Measurements from ENCODE around the gene MYO6. TPM values are rescaled to one million over a fixed set of nuclear protein-coding genes. Genes with fewer than 3 reads are reported as not detected.

The MYO6 gene
- total RNA-seq, 1 donor = 15.1 TPM

- peak; percentile 34 for DNase-seq (ENCODE audit: low read depth)
- no peak for TF ChIP-seq CTCF (IDR thresholded peaks at IDR 0.05; ENCODE audit: insufficient read depth, low read depth, low read length)
- no peak overlapping the region for H3K4me3 ChIP-seq (ENCODE audit: low read depth, low read length)
These were observed 13.4 kb upstream of the MYO6 start for GRCh38 chr6:75735491-75736186.

GRCh38 chr6:75743971-75744370 lies 5.1 kb upstream of the MYO6 start:
- no peak for DNase-seq (ENCODE audit: low read depth)
- H3K4me3 ChIP-seq (ENCODE audit: low read depth, low read length) = no peak overlapping the region
- no peak for TF ChIP-seq CTCF (IDR thresholded peaks at IDR 0.05; ENCODE audit: insufficient read depth, low read depth, low read length)

DNA sequence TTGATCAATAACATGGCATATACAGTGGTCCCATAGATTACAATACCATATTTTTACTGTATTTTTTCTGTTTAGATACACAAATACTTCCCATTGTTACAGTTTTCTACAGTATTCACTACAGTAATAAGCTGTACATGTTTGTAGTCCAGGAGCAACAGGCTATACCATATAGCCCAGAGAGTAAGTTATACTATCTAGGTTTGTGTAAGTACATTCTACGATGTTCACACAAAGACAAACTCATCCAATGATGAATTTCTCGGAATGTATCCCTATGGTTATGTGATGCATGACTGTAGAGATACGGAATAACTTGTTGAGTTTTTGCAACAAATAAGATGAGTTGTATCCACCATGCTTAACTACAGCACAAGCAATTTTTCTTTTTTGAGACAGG lies 3.6 kb upstream of the MYO6 start:
- no peak overlapping the region for H3K4me3 ChIP-seq (ENCODE audit: low read depth, low read length)
- DNase-seq (ENCODE audit: low read depth) = no peak
- no peak for TF ChIP-seq CTCF (IDR thresholded peaks at IDR 0.05; ENCODE audit: insufficient read depth, low read depth, low read length)

GRCh38 chr6:75746221-75746620 lies 2.8 kb upstream of the MYO6 start:
- H3K4me3 ChIP-seq (ENCODE audit: low read depth, low read length) = no peak overlapping the region
- no peak for DNase-seq (ENCODE audit: low read depth)
- no peak for TF ChIP-seq CTCF (IDR thresholded peaks at IDR 0.05; ENCODE audit: insufficient read depth, low read depth, low read length)

- no peak for TF ChIP-seq CTCF (IDR thresholded peaks at IDR 0.05; ENCODE audit: insufficient read depth, low read depth, low read length)
- no peak for DNase-seq (ENCODE audit: low read depth)
- H3K4me3 ChIP-seq (ENCODE audit: low read depth, low read length) = no peak overlapping the region
These were observed 1.7 kb upstream of the MYO6 start for GRCh38 chr6:75747152-75747992.

DNA sequence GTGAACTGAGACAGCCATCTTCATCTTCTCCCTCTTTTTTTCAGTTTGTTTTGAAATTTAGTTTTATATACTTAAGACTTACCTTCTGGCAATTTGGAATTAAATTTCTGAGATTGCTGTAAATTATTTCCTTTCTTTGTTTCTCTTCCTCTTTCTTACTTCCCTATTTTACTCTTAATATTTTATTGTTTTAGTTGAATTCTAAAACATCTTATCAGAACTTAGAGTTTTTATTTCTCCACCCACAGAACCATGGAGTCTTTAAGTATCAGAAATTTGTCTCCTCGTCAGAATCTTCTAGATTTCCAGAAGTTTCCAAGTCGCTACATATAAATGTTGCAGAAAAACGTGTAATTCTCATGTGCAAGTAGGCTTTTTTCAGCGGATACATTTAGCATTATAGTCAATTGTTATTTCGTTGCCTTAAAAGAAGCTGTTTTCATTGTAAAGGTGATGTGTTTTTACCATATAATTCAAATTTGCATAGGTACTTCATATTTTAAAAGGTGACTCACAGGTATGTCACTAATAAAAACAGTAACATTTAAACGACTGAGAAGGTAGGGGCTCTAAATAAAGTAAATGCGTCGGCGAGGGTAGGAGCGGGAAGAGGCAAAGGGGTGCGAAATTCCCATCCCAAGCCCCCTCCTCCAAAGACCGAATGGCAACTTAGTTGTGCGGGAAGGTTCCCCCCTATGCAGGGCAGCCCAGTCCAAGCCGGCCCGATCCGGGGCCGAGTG lies 866 bp upstream of the MYO6 start:
- peak overlapping the region; percentile 90 for H3K4me3 ChIP-seq (ENCODE audit: low read depth, low read length)
- no peak for TF ChIP-seq CTCF (IDR thresholded peaks at IDR 0.05; ENCODE audit: insufficient read depth, low read depth, low read length)
- no peak for DNase-seq (ENCODE audit: low read depth)

Data from fibroblast of villous mesenchyme (primary cell).